HepG2 (cell line): ENCODE data around the gene PRKAR1B. TPM values are rescaled to one million over a fixed set of nuclear protein-coding genes. Genes with fewer than 3 reads are reported as not detected.
A peak's percentile ranks its signal among the peaks of the same experiment; 100 is the strongest.

Experiments used
- ARNT ChIP-seq: fragments of 450-650 bp; IDR thresholded peaks from 2 replicates; pipeline ENCODE4 v1.6.1; 2017
- CHD2 ChIP-seq: IDR thresholded peaks from 2 replicates; pipeline ENCODE4 v1.6.1; 2011; ENCODE audit warnings: low read depth, low read length, improper control_type of control experiment
- FOXA3 ChIP-seq: IDR thresholded peaks from 2 replicates; pipeline ENCODE4 v1.6.1; 2016; ENCODE audit warnings: missing genetic modification reagents, missing compliant biosample characterization
- IRX3 ChIP-seq: sonication (generic); formaldehyde crosslinking; IDR thresholded peaks from 2 replicates; pipeline ENCODE4 v1.8.1; 2023; ENCODE audit warnings: mild to moderate bottlenecking, low read depth, missing genetic modification reagents, borderline replicate concordance
- PHF5A ChIP-seq: IDR thresholded peaks from one replicate; pipeline ENCODE4 v1.6.1; 2018; ENCODE audit warnings: low read depth, missing genetic modification reagents; ENCODE audit not compliant: unreplicated experiment
- RBM39 ChIP-seq: fragments of 200-400 bp; formaldehyde crosslinking; IDR thresholded peaks from one replicate; pipeline ENCODE4 v1.6.1; 2018; ENCODE audit warnings: antibody characterized with exemption, mild to moderate bottlenecking, low read depth, low read length; ENCODE audit not compliant: poor library complexity, severe bottlenecking
- RFXAP ChIP-seq: sonication (generic); formaldehyde crosslinking; IDR thresholded peaks from 2 replicates; pipeline ENCODE4 v1.4.0; 2020; ENCODE audit warnings: missing genetic modification reagents, borderline replicate concordance
- SNRNP70 ChIP-seq: fragments of 200-400 bp; formaldehyde crosslinking; IDR thresholded peaks from 2 replicates; pipeline ENCODE4 v1.6.1; 2017; ENCODE audit warnings: mild to moderate bottlenecking, low read depth, low read length, moderate library complexity
- SOX6 ChIP-seq, 2 experiments: fragments of 450-650 bp in 1 of 2; sonication (generic) in 1 of 2; formaldehyde crosslinking in 1 of 2; IDR thresholded peaks; 2 replicates each; pipeline versions ENCODE4 v1.4.0 to v1.6.1; 2017 to 2020; ENCODE audit warnings: antibody characterized with exemption in 1 of 2, mild to moderate bottlenecking in 1 of 2, missing genetic modification reagents in 1 of 2
- ZBTB8A ChIP-seq: sonication (generic); formaldehyde crosslinking; IDR thresholded peaks from 2 replicates; pipeline ENCODE4 v1.4.0; 2020; ENCODE audit warnings: mild to moderate bottlenecking, low read depth, missing genetic modification reagents, borderline replicate concordance
- ZC3H13 ChIP-seq: sonication (generic); formaldehyde crosslinking; IDR thresholded peaks from 2 replicates; pipeline ENCODE4 v1.8.1; 2023; ENCODE audit warnings: mild to moderate bottlenecking, missing genetic modification reagents, moderate library complexity
- ZFP36L2 ChIP-seq: sonication (generic); formaldehyde crosslinking; IDR thresholded peaks from 2 replicates; pipeline ENCODE4 v1.4.0; 2020; ENCODE audit warnings: missing genetic modification reagents
- ZNF790 ChIP-seq: sonication (generic); formaldehyde crosslinking; IDR thresholded peaks from 2 replicates; pipeline ENCODE4 v1.8.0; 2022; ENCODE audit warnings: missing genetic modification reagents, mild to moderate bottlenecking, borderline replicate concordance
- polyA plus RNA-seq, 8 experiments: library from polyadenylated mRNA; depleted of rRNA in 3 of 8; stranded (reverse) in 7 of 8; unstranded in 1 of 8; fragments of >200 nt; fragmentation: Illumina TruSeq in 4 of 8; extraction: Trizol in 4 of 8; gene quantifications; 2 replicates each; pipeline versions ENCODE4 v1.2.1 to v1.2.3, GENCODE V29; 2011 to 2016; ENCODE audit warnings: low read depth in 4 of 8, missing spikeins in 1 of 8, mixed read lengths in 1 of 8; ENCODE audit not compliant: insufficient read depth in 1 of 8
- total RNA-seq, 5 experiments: library from RNA; depleted of rRNA; stranded (reverse); fragments of >200 nt; fragmentation: Illumina TruSeq; extraction: Trizol; gene quantifications; 2 replicates each; pipeline ENCODE4 v1.2.3, GENCODE V29; 2016; ENCODE audit warnings: low read depth in 1 of 5
- TF ChIP-seq, protein P1 (sequence below): sonication (generic); formaldehyde crosslinking; IDR thresholded peaks from 2 replicates; pipeline ENCODE4 v1.8.1; 2022; ENCODE audit warnings: low read depth, mild to moderate bottlenecking, missing genetic modification reagents
- TF ChIP-seq, protein P2 (sequence below): sonication (generic); formaldehyde crosslinking; IDR thresholded peaks from 2 replicates; pipeline ENCODE4 v1.4.0; 2020; ENCODE audit warnings: missing genetic modification reagents
- TF ChIP-seq, protein P3 (sequence below): sonication (generic); formaldehyde crosslinking; IDR thresholded peaks from 2 replicates; pipeline ENCODE4 v1.4.0; 2020; ENCODE audit warnings: missing genetic modification reagents
- TF ChIP-seq, protein P4 (sequence below): sonication (generic); formaldehyde crosslinking; IDR thresholded peaks from 2 replicates; pipeline ENCODE4 v1.5.0; 2020; ENCODE audit warnings: mild to moderate bottlenecking, missing genetic modification reagents, borderline replicate concordance
- TF ChIP-seq, protein P5 (sequence below): sonication (generic); formaldehyde crosslinking; conservative IDR thresholded peaks from 2 replicates; pipeline ENCODE4 v1.4.0; 2020; ENCODE audit warnings: missing genetic modification reagents

The PRKAR1B gene
- total and polyA plus RNA-seq, 2 of the 13 experiments (the other 11 are each of a cell fraction or from before 2014, with no cell fraction given): 7.9 to 28.2 TPM

DNA sequence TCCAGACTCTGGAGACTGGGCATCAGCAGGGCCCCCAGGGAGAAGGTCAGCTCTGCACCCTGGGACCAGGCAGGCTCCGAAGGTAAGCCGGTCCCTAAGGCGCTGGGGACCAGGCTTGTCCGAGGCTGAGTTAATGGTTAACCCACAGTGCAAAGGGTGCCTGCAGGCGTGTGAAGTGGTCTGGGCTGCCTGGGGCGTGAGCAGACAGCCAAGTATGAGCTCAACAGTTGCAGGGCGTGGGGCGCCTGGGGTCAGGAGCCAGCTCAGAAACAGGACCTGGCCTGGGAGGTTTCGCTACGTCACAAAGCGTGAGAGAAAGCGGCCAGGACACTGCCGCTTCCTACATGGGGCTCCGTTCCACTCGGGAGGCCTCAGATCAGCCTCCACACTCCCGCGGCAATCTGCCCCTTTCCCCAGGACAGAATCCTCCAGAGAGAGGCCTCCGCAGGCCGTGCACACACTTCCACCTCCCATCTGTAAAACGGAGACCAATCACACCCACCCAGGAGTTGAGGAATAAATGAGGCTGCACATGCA lies 223.4 kb downstream of the PRKAR1B start (continued):
- TF ChIP-seq, protein P1, sequence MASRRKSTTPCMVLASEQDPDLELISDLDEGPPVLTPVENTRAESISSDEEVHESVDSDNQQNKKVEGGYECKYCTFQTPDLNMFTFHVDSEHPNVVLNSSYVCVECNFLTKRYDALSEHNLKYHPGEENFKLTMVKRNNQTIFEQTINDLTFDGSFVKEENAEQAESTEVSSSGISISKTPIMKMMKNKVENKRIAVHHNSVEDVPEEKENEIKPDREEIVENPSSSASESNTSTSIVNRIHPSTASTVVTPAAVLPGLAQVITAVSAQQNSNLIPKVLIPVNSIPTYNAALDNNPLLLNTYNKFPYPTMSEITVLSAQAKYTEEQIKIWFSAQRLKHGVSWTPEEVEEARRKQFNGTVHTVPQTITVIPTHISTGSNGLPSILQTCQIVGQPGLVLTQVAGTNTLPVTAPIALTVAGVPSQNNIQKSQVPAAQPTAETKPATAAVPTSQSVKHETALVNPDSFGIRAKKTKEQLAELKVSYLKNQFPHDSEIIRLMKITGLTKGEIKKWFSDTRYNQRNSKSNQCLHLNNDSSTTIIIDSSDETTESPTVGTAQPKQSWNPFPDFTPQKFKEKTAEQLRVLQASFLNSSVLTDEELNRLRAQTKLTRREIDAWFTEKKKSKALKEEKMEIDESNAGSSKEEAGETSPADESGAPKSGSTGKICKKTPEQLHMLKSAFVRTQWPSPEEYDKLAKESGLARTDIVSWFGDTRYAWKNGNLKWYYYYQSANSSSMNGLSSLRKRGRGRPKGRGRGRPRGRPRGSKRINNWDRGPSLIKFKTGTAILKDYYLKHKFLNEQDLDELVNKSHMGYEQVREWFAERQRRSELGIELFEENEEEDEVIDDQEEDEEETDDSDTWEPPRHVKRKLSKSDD (CRISPR knock-in tag): peak; percentile 91
- TF ChIP-seq ZFP36L2: no peak
- no peak for TF ChIP-seq CHD2
- TF ChIP-seq RFXAP (CRISPR knock-in tag): no peak
- no peak for TF ChIP-seq IRX3
- TF ChIP-seq, protein P2, sequence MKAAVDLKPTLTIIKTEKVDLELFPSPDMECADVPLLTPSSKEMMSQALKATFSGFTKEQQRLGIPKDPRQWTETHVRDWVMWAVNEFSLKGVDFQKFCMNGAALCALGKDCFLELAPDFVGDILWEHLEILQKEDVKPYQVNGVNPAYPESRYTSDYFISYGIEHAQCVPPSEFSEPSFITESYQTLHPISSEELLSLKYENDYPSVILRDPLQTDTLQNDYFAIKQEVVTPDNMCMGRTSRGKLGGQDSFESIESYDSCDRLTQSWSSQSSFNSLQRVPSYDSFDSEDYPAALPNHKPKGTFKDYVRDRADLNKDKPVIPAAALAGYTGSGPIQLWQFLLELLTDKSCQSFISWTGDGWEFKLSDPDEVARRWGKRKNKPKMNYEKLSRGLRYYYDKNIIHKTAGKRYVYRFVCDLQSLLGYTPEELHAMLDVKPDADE (CRISPR knock-in tag): no peak
- TF ChIP-seq, protein P3, sequence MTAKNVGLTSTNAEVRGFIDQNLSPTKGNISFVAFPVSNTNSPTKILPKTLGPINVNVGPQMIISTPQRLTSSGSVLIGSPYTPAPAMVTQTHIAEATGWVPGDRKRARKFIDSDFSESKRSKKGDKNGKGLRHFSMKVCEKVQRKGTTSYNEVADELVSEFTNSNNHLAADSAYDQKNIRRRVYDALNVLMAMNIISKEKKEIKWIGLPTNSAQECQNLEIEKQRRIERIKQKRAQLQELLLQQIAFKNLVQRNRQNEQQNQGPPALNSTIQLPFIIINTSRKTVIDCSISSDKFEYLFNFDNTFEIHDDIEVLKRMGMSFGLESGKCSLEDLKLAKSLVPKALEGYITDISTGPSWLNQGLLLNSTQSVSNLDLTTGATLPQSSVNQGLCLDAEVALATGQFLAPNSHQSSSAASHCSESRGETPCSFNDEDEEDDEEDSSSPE (CRISPR knock-in tag): no peak
- TF ChIP-seq ARNT: no peak
- no peak for TF ChIP-seq PHF5A
- TF ChIP-seq SOX6 (IDR thresholded peaks at IDR 0.05): no peak
- TF ChIP-seq SOX6 (CRISPR knock-in tag; IDR thresholded peaks at IDR 0.05): peak; percentile 82
- no peak for TF ChIP-seq RBM39
- TF ChIP-seq, protein P4, sequence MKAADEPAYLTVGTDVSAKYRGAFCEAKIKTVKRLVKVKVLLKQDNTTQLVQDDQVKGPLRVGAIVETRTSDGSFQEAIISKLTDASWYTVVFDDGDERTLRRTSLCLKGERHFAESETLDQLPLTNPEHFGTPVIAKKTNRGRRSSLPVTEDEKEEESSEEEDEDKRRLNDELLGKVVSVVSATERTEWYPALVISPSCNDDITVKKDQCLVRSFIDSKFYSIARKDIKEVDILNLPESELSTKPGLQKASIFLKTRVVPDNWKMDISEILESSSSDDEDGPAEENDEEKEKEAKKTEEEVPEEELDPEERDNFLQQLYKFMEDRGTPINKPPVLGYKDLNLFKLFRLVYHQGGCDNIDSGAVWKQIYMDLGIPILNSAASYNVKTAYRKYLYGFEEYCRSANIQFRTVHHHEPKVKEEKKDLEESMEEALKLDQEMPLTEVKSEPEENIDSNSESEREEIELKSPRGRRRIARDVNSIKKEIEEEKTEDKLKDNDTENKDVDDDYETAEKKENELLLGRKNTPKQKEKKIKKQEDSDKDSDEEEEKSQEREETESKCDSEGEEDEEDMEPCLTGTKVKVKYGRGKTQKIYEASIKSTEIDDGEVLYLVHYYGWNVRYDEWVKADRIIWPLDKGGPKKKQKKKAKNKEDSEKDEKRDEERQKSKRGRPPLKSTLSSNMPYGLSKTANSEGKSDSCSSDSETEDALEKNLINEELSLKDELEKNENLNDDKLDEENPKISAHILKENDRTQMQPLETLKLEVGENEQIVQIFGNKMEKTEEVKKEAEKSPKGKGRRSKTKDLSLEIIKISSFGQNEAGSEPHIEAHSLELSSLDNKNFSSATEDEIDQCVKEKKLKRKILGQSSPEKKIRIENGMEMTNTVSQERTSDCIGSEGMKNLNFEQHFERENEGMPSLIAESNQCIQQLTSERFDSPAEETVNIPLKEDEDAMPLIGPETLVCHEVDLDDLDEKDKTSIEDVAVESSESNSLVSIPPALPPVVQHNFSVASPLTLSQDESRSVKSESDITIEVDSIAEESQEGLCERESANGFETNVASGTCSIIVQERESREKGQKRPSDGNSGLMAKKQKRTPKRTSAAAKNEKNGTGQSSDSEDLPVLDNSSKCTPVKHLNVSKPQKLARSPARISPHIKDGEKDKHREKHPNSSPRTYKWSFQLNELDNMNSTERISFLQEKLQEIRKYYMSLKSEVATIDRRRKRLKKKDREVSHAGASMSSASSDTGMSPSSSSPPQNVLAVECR (CRISPR knock-in tag): peak; percentile 53; the same call in 1 of the 2 replicates
- TF ChIP-seq SNRNP70: no peak
- TF ChIP-seq ZBTB8A (CRISPR knock-in tag): no peak
- TF ChIP-seq, protein P5, sequence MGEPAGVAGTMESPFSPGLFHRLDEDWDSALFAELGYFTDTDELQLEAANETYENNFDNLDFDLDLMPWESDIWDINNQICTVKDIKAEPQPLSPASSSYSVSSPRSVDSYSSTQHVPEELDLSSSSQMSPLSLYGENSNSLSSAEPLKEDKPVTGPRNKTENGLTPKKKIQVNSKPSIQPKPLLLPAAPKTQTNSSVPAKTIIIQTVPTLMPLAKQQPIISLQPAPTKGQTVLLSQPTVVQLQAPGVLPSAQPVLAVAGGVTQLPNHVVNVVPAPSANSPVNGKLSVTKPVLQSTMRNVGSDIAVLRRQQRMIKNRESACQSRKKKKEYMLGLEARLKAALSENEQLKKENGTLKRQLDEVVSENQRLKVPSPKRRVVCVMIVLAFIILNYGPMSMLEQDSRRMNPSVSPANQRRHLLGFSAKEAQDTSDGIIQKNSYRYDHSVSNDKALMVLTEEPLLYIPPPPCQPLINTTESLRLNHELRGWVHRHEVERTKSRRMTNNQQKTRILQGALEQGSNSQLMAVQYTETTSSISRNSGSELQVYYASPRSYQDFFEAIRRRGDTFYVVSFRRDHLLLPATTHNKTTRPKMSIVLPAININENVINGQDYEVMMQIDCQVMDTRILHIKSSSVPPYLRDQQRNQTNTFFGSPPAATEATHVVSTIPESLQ (CRISPR knock-in tag): no peak
- no peak for TF ChIP-seq ZNF790 (CRISPR knock-in tag)
- TF ChIP-seq FOXA3 (CRISPR knock-in tag): peak; percentile 79
- TF ChIP-seq ZC3H13 (CRISPR knock-in tag): no peak
